Skeletal muscle tissue (tissue), 4 donors: ENCODE measurements around the gene KRT4. TPM values are rescaled to one million over a fixed set of nuclear protein-coding genes. Genes with fewer than 3 reads are reported as not detected.

Experiments used
- H3K27ac ChIP-seq: one replicate; pipeline ENCODE4 v1.7.0; 2013; ENCODE audit warnings: mild to moderate bottlenecking, low read depth, low read length, inconsistent platforms
- H3K27me3 ChIP-seq, 3 donors: one replicate each; pipeline ENCODE4 v1.7.0; 2013; ENCODE audit warnings: low read length in 3 of 3; ENCODE audit not compliant: control insufficient read depth in 3 of 3, insufficient read depth in 3 of 3
- H3K36me3 ChIP-seq, 3 donors: one replicate each; pipeline ENCODE4 v1.7.0; 2013; ENCODE audit warnings: low read length in 3 of 3; ENCODE audit not compliant: control insufficient read depth in 3 of 3, insufficient read depth in 3 of 3
- H3K4me1 ChIP-seq, 3 donors: one replicate each; pipeline ENCODE4 v1.7.0; 2013; ENCODE audit warnings: low read length in 3 of 3, mild to moderate bottlenecking in 3 of 3; ENCODE audit not compliant: control insufficient read depth in 3 of 3, insufficient read depth in 3 of 3
- H3K4me3 ChIP-seq, 3 donors: one replicate each; pipeline ENCODE4 v1.7.0; 2013; ENCODE audit warnings: low read length in 3 of 3
- H3K9ac ChIP-seq, 3 donors: one replicate each; pipeline ENCODE4 v1.7.0; 2013; ENCODE audit warnings: low read length in 3 of 3, mild to moderate bottlenecking in 3 of 3, moderate library complexity in 2 of 3, low read depth in 1 of 3
- H3K9me3 ChIP-seq, 3 donors: one replicate each; pipeline ENCODE4 v1.7.0; 2013; ENCODE audit warnings: low read length in 3 of 3; ENCODE audit not compliant: control insufficient read depth in 3 of 3
- total RNA-seq: library from RNA; depleted of rRNA; stranded (reverse); fragments of >200 nt; gene quantifications from one replicate; pipeline ENCODE4 v1.2.3, GENCODE V29; 2014
- donor health status: Osteomylitis.

KRT4 gene
- total RNA-seq, 1 donor from 2014 or later, result not detected

DNA sequence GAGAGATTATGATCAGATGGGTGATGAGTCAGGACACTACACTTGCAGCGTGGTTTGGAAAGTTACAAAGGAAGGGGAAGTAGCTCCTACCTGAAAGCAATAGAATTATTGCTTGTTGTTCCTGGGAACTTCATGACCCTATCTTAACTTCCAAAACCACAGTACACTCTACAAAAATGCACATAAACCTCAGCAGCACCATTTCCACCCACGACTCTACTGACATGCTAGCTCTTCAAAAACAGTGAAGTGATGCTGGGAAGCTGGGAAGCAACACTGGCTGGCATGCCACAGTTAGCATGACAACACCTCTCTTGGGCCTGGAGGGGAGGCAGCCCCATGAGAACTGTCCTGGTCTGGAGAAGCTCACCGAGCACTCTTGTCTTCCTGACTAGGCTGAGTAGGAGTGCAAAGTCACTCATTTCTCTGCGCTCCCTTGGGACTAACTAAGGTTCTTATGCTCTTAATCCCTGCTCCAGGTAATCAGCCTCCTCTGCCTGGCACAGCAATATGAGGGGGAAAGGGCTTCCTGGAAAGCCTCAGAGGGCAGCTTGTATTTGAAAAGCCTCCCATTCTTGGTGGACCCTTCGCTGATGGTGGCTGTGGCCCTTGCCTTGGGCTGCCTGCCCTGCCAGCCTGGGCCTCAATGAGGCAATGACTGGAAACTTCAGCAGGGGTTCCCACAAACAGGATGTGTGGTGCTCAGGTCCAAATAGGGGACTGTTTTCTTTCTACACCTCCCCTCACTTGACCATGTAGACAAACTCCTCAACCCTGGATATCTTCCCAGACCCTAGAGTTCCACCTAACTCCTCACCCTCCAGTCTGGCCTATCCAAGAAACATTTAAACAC, 19.2 kb downstream of the KRT4 start:
- Histone ChIP-seq H3K36me3 (no peaks in the 10 kb centered on the region), H3K4me3 (no peak overlapping the region), H3K27me3 (peaks cover 25 to 35% (median 26%) of the 10 kb centered on the region in 3 donors), H3K4me1 (no peaks in the 10 kb centered on the region), H3K9ac (no peak overlapping the region), H3K27ac (no peak overlapping the region), H3K9me3 (no peaks in the 10 kb centered on the region)

- Histone ChIP-seq H3K9me3 (no peaks in the 10 kb centered on the region), H3K27ac (no peak overlapping the region), H3K36me3 (no peaks in the 10 kb centered on the region), H3K9ac (no peak overlapping the region), H3K4me1 (no peaks in the 10 kb centered on the region), H3K4me3 (no peak overlapping the region), H3K27me3 (peaks cover 32 to 46% (median 38%) of the 10 kb centered on the region in 3 donors)
Measured at GRCh38 chr12:52792185-52793029, 21.5 kb downstream of the KRT4 start.

GRCh38 chr12:52791271-52792184, 22.4 kb downstream of the KRT4 start:
- Histone ChIP-seq H3K36me3 (no peaks in the 10 kb centered on the region), H3K9ac (no peak overlapping the region), H3K27ac (no peak overlapping the region), H3K27me3 (peaks cover 32 to 46% (median 38%) of the 10 kb centered on the region in 3 donors), H3K4me1 (no peaks in the 10 kb centered on the region), H3K9me3 (no peaks in the 10 kb centered on the region), H3K4me3 (no peak overlapping the region)

DNA sequence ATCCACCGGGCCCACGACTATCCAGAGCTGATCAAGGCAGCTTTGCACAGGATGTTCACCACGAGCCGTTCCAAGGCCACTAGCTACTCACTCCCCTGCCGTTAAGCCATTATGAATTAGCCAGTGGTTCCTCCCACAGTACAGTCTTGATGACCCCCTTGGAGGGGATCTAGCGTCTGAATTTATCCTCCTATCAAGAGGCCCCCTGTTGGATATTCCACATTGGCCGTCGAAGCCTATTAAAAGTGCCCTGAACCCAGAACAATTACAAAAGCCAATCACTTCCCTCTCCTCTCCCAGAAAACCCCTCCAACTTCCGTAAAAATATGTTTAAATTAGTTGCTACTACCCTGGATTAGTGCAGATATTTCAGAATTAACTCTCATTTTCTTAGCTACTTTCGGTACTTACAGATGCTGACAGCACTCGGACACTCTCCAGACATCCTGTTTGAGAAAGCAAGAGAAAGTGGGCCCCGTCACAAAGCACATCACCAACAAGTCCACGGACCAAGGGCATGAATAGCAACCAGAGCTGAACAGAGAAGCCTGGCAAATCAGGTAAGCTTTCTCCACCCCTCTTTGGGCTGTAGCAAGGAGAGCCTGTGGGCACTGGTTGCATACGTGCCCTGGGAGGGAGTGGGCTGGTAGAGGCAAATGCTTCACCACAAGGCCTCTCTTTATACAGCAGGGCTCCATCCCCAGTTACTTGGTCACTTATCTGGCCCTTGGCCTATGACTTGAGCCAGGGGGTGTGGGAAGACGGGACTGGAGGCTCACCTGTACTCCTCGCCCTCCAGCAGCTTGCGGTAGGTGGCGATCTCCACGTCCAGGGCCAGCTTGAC, 23.3 kb downstream of the KRT4 start:
- Histone ChIP-seq H3K27ac (no peak overlapping the region), H3K27me3 (peaks cover 32 to 43% (median 38%) of the 10 kb centered on the region in 3 donors), H3K4me1 (no peaks in the 10 kb centered on the region), H3K36me3 (no peaks in the 10 kb centered on the region), H3K9ac (no peak overlapping the region), H3K4me3 (no peak overlapping the region), H3K9me3 (no peaks in the 10 kb centered on the region)

DNA sequence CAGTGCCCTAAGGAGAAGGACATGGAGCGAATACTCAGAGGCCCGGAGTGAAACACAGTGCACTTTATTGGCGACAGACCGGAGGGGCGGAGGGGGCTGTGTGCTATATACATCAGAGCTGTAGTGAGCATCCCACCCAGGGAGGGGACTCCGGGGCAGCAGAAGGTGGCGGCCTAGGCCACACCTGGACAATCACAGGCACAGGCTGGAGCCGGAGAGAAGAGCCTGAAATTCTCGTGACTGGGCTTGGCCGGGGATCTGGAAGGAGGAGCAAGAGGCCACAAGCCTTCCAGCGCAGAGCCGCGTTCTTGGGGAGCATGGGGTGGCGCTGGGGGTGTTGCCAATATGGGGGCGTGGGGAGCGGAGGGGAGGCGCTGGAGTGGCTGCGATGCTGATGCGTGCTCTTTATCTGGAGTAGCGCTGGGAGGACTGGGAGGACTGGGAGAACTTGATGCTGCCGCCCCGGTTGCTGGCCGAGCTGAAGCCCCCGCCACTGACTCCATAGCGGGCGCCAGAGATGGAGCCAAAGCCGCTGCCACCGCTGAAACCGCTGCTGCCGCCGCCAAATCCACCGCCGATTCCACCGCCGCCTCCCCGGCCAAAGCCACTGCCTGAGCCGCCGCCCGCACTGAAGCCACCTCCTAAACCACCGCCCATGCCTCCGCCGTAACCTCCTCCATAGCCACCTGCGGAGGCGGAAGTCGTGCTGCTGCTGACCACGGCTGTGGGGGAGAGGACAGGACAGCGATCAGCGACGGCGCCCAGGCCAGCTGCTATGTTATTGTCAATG, 24.1 kb downstream of the KRT4 start:
- no peak overlapping the region for H3K4me3 ChIP-seq
- H3K27me3 ChIP-seq, result peaks cover 39 to 43% (median 41%) of the 10 kb centered on the region in 3 donors
- no peaks in the 10 kb centered on the region for H3K36me3 ChIP-seq
- H3K27ac ChIP-seq, result no peak overlapping the region
- no peaks in the 10 kb centered on the region for H3K4me1 ChIP-seq
- H3K9ac ChIP-seq, result no peak overlapping the region
- H3K9me3 ChIP-seq, result no peaks in the 10 kb centered on the region

DNA sequence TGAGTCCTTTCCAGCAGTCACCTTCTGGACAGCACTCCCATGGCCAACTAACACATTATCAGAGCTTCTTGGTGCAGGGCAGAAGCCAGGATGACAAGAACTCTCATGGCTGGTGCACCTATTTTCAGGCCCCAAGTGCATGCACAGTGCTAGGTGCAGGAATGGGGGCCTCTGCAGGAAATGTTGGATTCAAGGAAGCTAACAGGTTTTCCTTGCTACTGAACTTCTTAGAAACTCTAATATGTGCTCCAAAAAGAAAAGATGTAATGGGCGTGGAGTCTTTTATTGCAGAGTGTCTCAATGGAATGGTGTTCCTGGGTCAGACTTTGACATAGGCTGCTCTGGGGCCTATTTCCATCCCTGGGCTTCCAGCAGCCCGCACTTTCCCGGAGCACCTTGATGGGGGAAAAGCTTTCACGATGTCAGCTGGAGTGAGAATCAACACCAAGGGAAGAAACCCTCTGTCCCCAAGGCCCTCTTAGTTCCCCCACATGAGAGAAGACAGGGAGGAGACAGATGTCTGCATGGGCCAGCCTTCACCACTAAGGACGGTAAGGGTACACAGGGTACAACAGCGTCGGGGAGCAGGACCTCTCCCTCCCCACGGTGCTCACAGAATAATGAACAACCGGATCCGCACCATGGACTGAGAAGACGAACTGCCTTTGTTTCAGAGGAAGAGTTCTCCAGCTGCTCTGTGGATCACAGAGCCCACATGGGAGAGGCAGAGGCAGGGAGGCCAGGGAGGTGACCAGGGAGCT, 24.9 kb downstream of the KRT4 start:
- Histone ChIP-seq H3K4me3 (no peak overlapping the region), H3K27me3 (peaks cover 31 to 46% (median 42%) of the 10 kb centered on the region in 3 donors), H3K9ac (no peak overlapping the region), H3K9me3 (no peaks in the 10 kb centered on the region), H3K4me1 (no peaks in the 10 kb centered on the region), H3K36me3 (no peaks in the 10 kb centered on the region), H3K27ac (no peak overlapping the region)

DNA sequence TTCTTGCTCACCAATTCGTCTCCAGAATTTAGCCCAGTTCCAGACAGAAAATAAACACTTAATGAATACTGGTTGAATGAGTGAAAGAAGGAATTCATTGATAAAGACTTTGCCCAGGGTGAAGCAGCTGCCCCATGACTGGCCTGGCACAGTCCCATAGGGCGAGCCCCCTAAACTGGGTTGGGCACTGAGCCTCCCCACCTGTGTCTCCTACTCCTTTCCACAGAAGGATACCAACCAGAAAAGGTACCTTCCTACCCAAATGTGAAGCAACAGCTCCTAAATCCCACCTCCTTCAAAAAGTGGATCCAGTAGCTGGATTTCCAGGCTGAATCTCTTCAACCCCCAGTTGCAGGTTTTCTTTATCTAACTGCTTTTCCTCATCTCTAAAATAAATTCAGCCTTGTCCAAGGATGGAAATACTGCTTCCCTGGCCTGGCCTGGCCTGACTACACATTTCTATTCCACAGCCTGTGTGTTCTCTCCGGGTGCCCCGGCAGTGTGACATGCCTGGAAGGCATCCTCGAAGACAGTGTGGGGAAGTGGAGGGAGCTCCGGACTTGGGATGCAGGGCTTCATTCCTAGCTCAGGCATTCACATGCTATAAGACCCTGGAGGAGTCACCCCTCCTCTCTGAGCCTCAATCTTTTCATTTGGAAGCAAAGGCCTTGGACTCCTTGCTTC, 25.6 kb downstream of the KRT4 start:
- no peak overlapping the region for H3K4me3 ChIP-seq
- H3K9ac ChIP-seq, result no peak overlapping the region
- no peaks in the 10 kb centered on the region for H3K4me1 ChIP-seq
- H3K27me3 ChIP-seq, result peaks cover 29 to 46% (median 40%) of the 10 kb centered on the region in 3 donors
- H3K27ac ChIP-seq, result no peak overlapping the region
- H3K9me3 ChIP-seq, result no peaks in the 10 kb centered on the region
- H3K36me3 ChIP-seq, result no peaks in the 10 kb centered on the region
